WTC11 (cell line): Measurements from ENCODE around the gene CNFN. TPM values are rescaled to one million over a fixed set of nuclear protein-coding genes. Genes with fewer than 3 reads are reported as not detected.
A peak's percentile ranks its signal among the peaks of the same experiment; 100 is the strongest.

Experiments
- ATAC-seq: fragments of 200-7000 bp; cut with Tn5 transposase; 2 replicates; pipeline ENCODE4 v1.10.0; 2021; ENCODE audit warnings: mild to moderate bottlenecking, moderate library complexity
- CTCF ChIA-PET: fragments of 300-600 bp; sonication (Branson Sonifier 250); formaldehyde crosslinking; loops from one replicate; lab custom pipeline; 2021; ENCODE audit warnings: antibody characterized with exemption; lab: Charles Lee
- POLR2A ChIA-PET: fragments of 350-600 bp; sonication (Branson Sonifier 250); formaldehyde crosslinking; loops from one replicate; lab custom pipeline; 2021; ENCODE audit warnings: antibody characterized with exemption; lab: Charles Lee
- DNase-seq: peaks from one replicate; pipeline ENCODE4 v3.0.0; 2021; ENCODE audit warnings: low spot score
- H3K27ac Mint-ChIP-seq: 2 replicates; pipeline ENCODE4 v1.8.0; 2021; ENCODE audit warnings: mixed read lengths
- H3K27me3 Mint-ChIP-seq: 2 replicates; pipeline ENCODE4 v1.8.0; 2021; ENCODE audit warnings: low read depth, mild to moderate bottlenecking, moderate library complexity, mixed read lengths
- H3K36me3 Mint-ChIP-seq: 2 replicates; pipeline ENCODE4 v1.8.0; 2021; ENCODE audit warnings: mixed read lengths
- H3K4me1 Mint-ChIP-seq: 2 replicates; pipeline ENCODE4 v1.8.0; 2022; ENCODE audit warnings: mixed read lengths
- H3K4me3 Mint-ChIP-seq: 2 replicates; pipeline ENCODE4 v1.8.0; 2021; ENCODE audit warnings: mild to moderate bottlenecking, moderate library complexity, mixed read lengths
- H3K9me3 Mint-ChIP-seq: 2 replicates; pipeline ENCODE4 v1.8.0; 2021; ENCODE audit warnings: mixed read lengths
- AFF4 ChIP-seq: sonication (generic); formaldehyde crosslinking; IDR thresholded peaks from 2 replicates; pipeline ENCODE4 v1.8.1; 2023; ENCODE audit warnings: mild to moderate bottlenecking, missing genetic modification reagents, borderline replicate concordance
- AR ChIP-seq: fragments of 250-450 bp; sonication (Bioruptor Pico); IDR thresholded peaks from 2 replicates; pipeline ENCODE4 v1.9.0; 2021; ENCODE audit warnings: mild to moderate bottlenecking
- ATF2 ChIP-seq: sonication (generic); formaldehyde crosslinking; IDR thresholded peaks from 2 replicates; pipeline ENCODE4 v1.8.1; 2022; ENCODE audit warnings: low read depth, missing genetic modification reagents, borderline replicate concordance
- CBFB ChIP-seq: sonication (generic); formaldehyde crosslinking; IDR thresholded peaks from 2 replicates; pipeline ENCODE4 v1.8.1; 2022; ENCODE audit warnings: mild to moderate bottlenecking, low read depth, missing genetic modification reagents
- E2F5 ChIP-seq: sonication (generic); formaldehyde crosslinking; IDR thresholded peaks from 2 replicates; pipeline ENCODE4 v1.8.1; 2022; ENCODE audit warnings: mild to moderate bottlenecking, moderate library complexity, missing genetic modification reagents
- ESRRA ChIP-seq: sonication (generic); formaldehyde crosslinking; IDR thresholded peaks from 2 replicates; pipeline ENCODE4 v1.8.1; 2022; ENCODE audit warnings: mild to moderate bottlenecking, missing genetic modification reagents, borderline replicate concordance
- FOXP4 ChIP-seq: sonication (generic); formaldehyde crosslinking; IDR thresholded peaks from 2 replicates; pipeline ENCODE4 v1.8.0; 2022; ENCODE audit warnings: mild to moderate bottlenecking, missing genetic modification reagents
- JUN ChIP-seq: sonication (generic); formaldehyde crosslinking; IDR thresholded peaks from 2 replicates; pipeline ENCODE4 v1.8.0; 2023; ENCODE audit warnings: mild to moderate bottlenecking, missing genetic modification reagents
- MAX ChIP-seq: sonication (generic); formaldehyde crosslinking; IDR thresholded peaks from 2 replicates; pipeline ENCODE4 v1.8.0; 2022; ENCODE audit warnings: mild to moderate bottlenecking, missing genetic modification reagents
- NR1H2 ChIP-seq: sonication (generic); formaldehyde crosslinking; IDR thresholded peaks from 2 replicates; pipeline ENCODE4 v1.9.0; 2021; ENCODE audit warnings: mild to moderate bottlenecking, moderate library complexity, missing genetic modification reagents
- PRRX2 ChIP-seq: fragments of 250-450 bp; sonication (Bioruptor Pico); IDR thresholded peaks from 2 replicates; pipeline ENCODE4 v1.8.0; 2021; ENCODE audit warnings: mild to moderate bottlenecking
- SOX15 ChIP-seq: fragments of 250-450 bp; sonication (Bioruptor Pico); IDR thresholded peaks from 2 replicates; pipeline ENCODE4 v1.9.0; 2021; ENCODE audit warnings: mild to moderate bottlenecking
- TP53 ChIP-seq: sonication (generic); formaldehyde crosslinking; IDR thresholded peaks from 2 replicates; pipeline ENCODE4 v1.8.1; 2023; ENCODE audit warnings: mild to moderate bottlenecking, missing genetic modification reagents
- USF1 ChIP-seq: sonication (generic); formaldehyde crosslinking; IDR thresholded peaks from 2 replicates; pipeline ENCODE4 v1.8.0; 2022; ENCODE audit warnings: mild to moderate bottlenecking, missing genetic modification reagents
- ZNF219 ChIP-seq: sonication (generic); formaldehyde crosslinking; IDR thresholded peaks from 2 replicates; pipeline ENCODE4 v1.8.0; 2023; ENCODE audit warnings: missing genetic modification reagents, mild to moderate bottlenecking, borderline replicate concordance
- ZNF425 ChIP-seq: fragments of 250-450 bp; sonication (Bioruptor Pico); conservative IDR thresholded peaks from 2 replicates; pipeline ENCODE4 v1.9.0; 2021; ENCODE audit warnings: mild to moderate bottlenecking
- ZNF512 ChIP-seq: sonication (generic); formaldehyde crosslinking; IDR thresholded peaks from 2 replicates; pipeline ENCODE4 v1.8.1; 2022; ENCODE audit warnings: missing genetic modification reagents, borderline replicate concordance
- total RNA-seq: library from RNA; stranded (reverse); gene quantifications from 3 replicates; pipeline ENCODE4 v1.2.3, GENCODE V29; 2021

Gene CNFN
- total RNA-seq, 1 experiment from 2014 or later = 9.6 TPM

- TF ChIP-seq AFF4 (CRISPR knock-in tag) = no peak
- no peak for TF ChIP-seq SOX15
- TF ChIP-seq MAX = peak; percentile 62; the same call in 1 of the 2 replicates
- peak; percentile 88; the same call in 1 of the 2 replicates for TF ChIP-seq FOXP4 (CRISPR knock-in tag)
- TF ChIP-seq ZNF512 (CRISPR knock-in tag) = no peak
- TF ChIP-seq USF1 (CRISPR knock-in tag) = no peak
- no peak for TF ChIP-seq ZNF425 (CRISPR knock-in tag)
- peak; percentile 81; the same call in 1 of the 2 replicates for TF ChIP-seq CBFB
- TF ChIP-seq E2F5 (CRISPR knock-in tag) = 0 out of 2 replicates have a peak, but pooled peaks have one; percentile 18
- no peak for TF ChIP-seq NR1H2 (CRISPR knock-in tag)
Observed at GRCh38 chr19:42401365-42402303, 11.5 kb upstream of the CNFN start (continued).

GRCh38 chr19:42400404-42400803, 10.3 kb upstream of the CNFN start:
- peaks cover 37% of the 10 kb centered on the region for H3K27me3 Mint-ChIP-seq
- CTCF ChIA-PET = interaction anchor here (0.9 to 4.2 kb wide), 15 partner anchors 11 to 304 kb away, joined by 3 to 28 read pairs (median 9); partner anchors contain the start of gene POU2F2
- 0 out of 2 replicates have a peak, but pooled peaks cover 2% of the 10 kb centered on the region for H3K36me3 Mint-ChIP-seq
- TF ChIP-seq PRRX2 (CRISPR knock-in tag) = no peak
- TF ChIP-seq ATF2 (CRISPR knock-in tag) = no peak
- TF ChIP-seq ZNF219 = no peak
- TF ChIP-seq AR (CRISPR knock-in tag) = no peak
- TF ChIP-seq TP53 (CRISPR knock-in tag) = no peak
- TF ChIP-seq JUN = no peak
- no peak for TF ChIP-seq ESRRA (CRISPR knock-in tag)

More at GRCh38 chr19:42400404-42400803, 10.3 kb upstream of the CNFN start:
- Mint-ChIP-seq H3K4me1 (peaks cover 34% of the 10 kb centered on the region), H3K4me3 (no peak overlapping the region), H3K9me3 (no peaks in the 10 kb centered on the region), H3K27ac (peak overlapping the region; percentile 3; the same call in 1 of the 2 replicates)
- POLR2A ChIA-PET = interaction anchor here (1.4 to 2.7 kb wide), 3 partner anchors 24 to 35 kb away, joined by 4 to 13 read pairs (median 6); no protein-coding TSS in a partner anchor
- no peak for DNase-seq
- ATAC-seq = no peak
